Brain microvascular endothelial cell (primary cell): ENCODE data around the gene DLG2.

Source experiments
- DNase-seq: peaks from one replicate; pipeline ENCODE4 v3.0.0-alpha.2; 2020
- H3K27ac ChIP-seq: fragments of 250-450 bp; sonication (Bioruptor Pico); 2 replicates; pipeline ENCODE4 v1.5.1; 2020; ENCODE audit warnings: mild to moderate bottlenecking, moderate library complexity
- H3K27me3 ChIP-seq: fragments of 250-450 bp; sonication (Bioruptor Pico); replicated peaks from 2 replicates; pipeline ENCODE4 v1.5.1; 2020; ENCODE audit warnings: mild to moderate bottlenecking
- H3K36me3 ChIP-seq: fragments of 250-450 bp; sonication (Bioruptor Pico); replicated peaks from 2 replicates; pipeline ENCODE4 v1.5.1; 2020; ENCODE audit warnings: mild to moderate bottlenecking
- H3K4me3 ChIP-seq: 2 replicates; pipeline ENCODE4 v1.5.1; 2011; ENCODE audit warnings: low read depth, mild to moderate bottlenecking, control low read depth, low read length, moderate library complexity
- in situ Hi-C: cut with HindIII; loops from 2 replicates; pipeline ENCODE4 v1.10.0; 2017; ENCODE audit warnings: low sequenced_read_pairs, low pct_ligation_motif_present
- TF ChIP-seq, protein P1 (sequence below): IDR thresholded peaks from 2 replicates; pipeline ENCODE4 v1.5.1; 2011; ENCODE audit warnings: low read depth, mild to moderate bottlenecking, moderate library complexity, low read length, control low read depth, inconsistent platforms; ENCODE audit errors: missing control alignments

DLG2 gene

DNA sequence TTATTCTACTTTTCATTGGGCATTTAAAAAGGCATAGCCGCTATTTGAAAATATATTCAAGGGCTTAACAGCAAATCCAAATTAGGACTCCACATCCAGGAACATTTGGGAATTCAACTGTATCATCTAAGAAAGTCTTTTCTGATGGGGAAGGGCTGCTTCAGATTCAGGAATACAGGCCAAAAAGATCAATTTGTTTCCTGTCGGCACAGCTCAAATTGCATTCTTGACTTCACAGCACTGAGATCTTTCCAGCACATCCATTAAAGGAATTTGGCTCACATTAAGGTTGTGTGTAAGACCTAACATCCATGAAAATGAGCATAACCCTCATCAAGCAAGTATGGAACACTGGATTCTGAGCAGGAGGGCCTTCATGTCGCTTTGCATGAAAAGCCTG is 1171.5 kb downstream of the DLG2 start:
- no peak for DNase-seq
- Histone ChIP-seq H3K27me3 (no peaks in the 10 kb centered on the region), H3K4me3 (no peak overlapping the region), H3K36me3 (no peaks in the 10 kb centered on the region), H3K27ac (no peak overlapping the region)
- in situ Hi-C loops = no loop called here
- TF ChIP-seq, protein P1, sequence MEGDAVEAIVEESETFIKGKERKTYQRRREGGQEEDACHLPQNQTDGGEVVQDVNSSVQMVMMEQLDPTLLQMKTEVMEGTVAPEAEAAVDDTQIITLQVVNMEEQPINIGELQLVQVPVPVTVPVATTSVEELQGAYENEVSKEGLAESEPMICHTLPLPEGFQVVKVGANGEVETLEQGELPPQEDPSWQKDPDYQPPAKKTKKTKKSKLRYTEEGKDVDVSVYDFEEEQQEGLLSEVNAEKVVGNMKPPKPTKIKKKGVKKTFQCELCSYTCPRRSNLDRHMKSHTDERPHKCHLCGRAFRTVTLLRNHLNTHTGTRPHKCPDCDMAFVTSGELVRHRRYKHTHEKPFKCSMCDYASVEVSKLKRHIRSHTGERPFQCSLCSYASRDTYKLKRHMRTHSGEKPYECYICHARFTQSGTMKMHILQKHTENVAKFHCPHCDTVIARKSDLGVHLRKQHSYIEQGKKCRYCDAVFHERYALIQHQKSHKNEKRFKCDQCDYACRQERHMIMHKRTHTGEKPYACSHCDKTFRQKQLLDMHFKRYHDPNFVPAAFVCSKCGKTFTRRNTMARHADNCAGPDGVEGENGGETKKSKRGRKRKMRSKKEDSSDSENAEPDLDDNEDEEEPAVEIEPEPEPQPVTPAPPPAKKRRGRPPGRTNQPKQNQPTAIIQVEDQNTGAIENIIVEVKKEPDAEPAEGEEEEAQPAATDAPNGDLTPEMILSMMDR = no peak

DNA sequence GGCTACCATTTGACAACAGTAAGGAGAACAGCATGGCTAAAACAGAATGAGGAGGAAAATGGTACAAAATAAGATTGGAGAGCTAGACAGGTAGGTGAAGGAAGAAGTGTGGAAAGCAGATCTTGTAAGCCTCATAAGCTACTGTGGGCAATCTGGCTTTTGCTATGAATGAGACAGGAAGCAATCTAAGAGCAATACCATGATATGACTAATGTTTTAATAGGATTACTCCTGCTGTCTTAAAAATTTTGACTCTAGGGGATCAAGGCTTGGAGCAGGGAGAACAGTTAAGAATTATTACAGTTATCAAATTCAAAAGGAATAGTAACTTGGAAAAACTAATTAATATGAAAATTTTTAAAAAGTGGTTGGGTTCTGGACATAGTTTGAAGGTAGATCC is 1174.9 kb downstream of the DLG2 start:
- H3K4me3 ChIP-seq = no peak overlapping the region
- TF ChIP-seq, protein P1 = no peak
- H3K36me3 ChIP-seq = no peaks in the 10 kb centered on the region
- in situ Hi-C loops = no loop called here
- no peaks in the 10 kb centered on the region for H3K27me3 ChIP-seq
- DNase-seq = no peak
- H3K27ac ChIP-seq = no peak overlapping the region

DNA sequence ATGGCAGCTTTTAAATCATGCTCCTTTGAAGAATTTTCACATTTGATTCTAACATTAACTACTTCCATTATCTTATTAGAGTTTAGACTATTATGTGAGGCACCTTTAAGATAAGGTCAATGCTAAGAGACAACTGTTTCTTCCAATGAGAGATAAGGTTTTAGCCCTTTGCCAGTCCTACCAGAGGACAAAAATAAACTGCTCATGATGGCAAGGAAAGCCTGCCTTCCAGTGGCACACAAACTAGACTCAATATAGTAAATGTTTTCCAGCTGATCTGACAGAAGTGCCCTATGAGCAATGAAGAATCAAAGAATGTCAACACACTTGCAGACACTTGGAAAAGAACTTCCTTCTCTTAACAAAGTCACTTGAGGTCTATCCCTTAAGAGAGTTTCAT is 1188.6 kb downstream of the DLG2 start:
- Histone ChIP-seq H3K27me3 (peaks cover 3% of the 10 kb centered on the region), H3K36me3 (no peaks in the 10 kb centered on the region), H3K27ac (no peak overlapping the region), H3K4me3 (no peak overlapping the region)
- in situ Hi-C loops = no loop called here
- TF ChIP-seq, protein P1 = no peak
- no peak for DNase-seq

DNA sequence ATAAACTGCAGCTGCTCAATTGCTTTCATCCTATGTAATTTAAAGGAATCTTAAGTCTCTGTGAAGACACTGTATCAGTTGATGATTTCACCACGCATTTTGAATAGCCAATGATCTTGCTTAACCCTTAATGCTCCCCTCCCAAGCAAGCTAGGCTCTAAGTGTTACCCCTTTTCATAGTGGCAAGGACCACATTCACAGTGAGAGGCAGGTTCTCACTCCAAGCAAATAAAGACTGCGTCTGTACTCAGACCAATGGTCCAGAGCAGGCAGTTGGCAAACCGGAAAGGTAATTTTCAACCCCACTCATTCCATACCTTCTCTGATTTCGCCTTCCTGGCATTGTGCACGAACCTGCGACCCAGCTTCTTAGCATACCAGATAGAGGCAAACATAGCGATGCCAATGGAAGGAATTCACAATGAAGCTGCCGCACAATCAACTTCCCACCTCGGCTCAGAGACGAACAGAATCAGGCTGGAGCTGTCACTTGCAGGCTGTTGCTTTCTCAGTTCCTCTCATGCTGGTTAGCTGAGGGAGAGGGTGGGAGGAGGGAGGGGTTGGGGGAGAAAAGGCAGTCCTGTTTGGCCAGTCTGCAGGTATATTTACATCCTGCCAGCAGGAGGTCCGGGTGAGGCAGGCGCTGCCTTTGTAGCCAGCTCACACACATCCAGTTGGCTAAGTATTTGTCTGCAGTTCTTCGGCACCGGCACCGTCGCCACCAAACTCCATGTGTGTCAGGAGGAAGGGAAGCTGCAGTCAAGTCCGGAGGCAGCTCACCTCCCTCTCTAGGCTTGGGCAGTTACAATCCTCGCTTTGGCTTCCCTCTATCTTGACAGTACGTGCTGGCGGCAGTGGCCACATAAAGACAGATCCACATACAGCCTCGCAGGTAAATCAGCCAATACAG is 1189.8 kb downstream of the DLG2 start:
- no peak overlapping the region for H3K27ac ChIP-seq
- H3K27me3 ChIP-seq = peaks cover 3% of the 10 kb centered on the region
- TF ChIP-seq, protein P1 = no peak
- in situ Hi-C loops = no loop called here
- no peak for DNase-seq
- no peaks in the 10 kb centered on the region for H3K36me3 ChIP-seq
- no peak overlapping the region for H3K4me3 ChIP-seq

DNA sequence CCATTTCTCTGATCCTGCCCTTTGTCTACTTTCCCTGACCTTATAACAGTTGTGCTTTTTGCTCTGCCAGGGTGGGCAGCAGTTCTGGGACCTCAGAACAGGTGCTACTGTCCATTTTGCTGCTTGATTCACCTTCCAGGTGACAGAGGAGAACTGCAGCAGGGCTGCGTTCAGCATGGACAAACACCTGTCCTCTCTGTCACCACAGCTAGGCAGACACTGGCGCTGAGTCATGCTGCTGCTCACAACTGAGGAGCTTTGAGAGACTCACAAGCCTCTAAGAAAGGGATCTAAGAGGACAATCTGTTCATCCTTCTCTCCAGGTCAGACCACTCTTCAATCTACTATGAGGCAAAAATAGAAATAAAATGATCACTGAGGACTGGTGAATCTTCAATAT is 1196.5 kb downstream of the DLG2 start:
- Histone ChIP-seq H3K27ac (no peak overlapping the region), H3K27me3 (no peaks in the 10 kb centered on the region), H3K36me3 (no peaks in the 10 kb centered on the region), H3K4me3 (no peak overlapping the region)
- TF ChIP-seq, protein P1 = no peak
- no peak for DNase-seq
- in situ Hi-C loops = no loop called here
